Glomerular endothelial cell (primary cell): Measurements from ENCODE around the gene RAPGEF2. TPM values are rescaled to one million over a fixed set of nuclear protein-coding genes. Genes with fewer than 3 reads are reported as not detected.
"Not testable (repeated sequence)": the region's sequence is repeated elsewhere in the genome, so short reads cannot be mapped to it uniquely, and the experiment has no call there.

ENCODE experiments used
- DNase-seq: peaks from one replicate; pipeline ENCODE4 v3.0.0-alpha.2; 2011; ENCODE audit warnings: low read depth, low spot score; ENCODE audit errors: extremely low read depth
- total RNA-seq: library from RNA; depleted of rRNA; stranded (reverse); fragments of >200 nt; gene quantifications from 2 replicates; pipeline ENCODE4 v1.2.3, GENCODE V29; 2015

Gene RAPGEF2
- total RNA-seq, 1 donor from 2014 or later: 57.3 TPM

GRCh38 chr4:159298502-159298901, 195.6 kb downstream of the RAPGEF2 start:
- no peak for DNase-seq

- no peak for DNase-seq
These were observed 200.6 kb downstream of the RAPGEF2 start for GRCh38 chr4:159303435-159303834.

GRCh38 chr4:159305129-159305528, 202.2 kb downstream of the RAPGEF2 start:
- DNase-seq: no peak

GRCh38 chr4:159307929-159308328, 205.1 kb downstream of the RAPGEF2 start:
- no peak for DNase-seq

GRCh38 chr4:159308566-159309340, 205.9 kb downstream of the RAPGEF2 start:
- no peak for DNase-seq

DNA sequence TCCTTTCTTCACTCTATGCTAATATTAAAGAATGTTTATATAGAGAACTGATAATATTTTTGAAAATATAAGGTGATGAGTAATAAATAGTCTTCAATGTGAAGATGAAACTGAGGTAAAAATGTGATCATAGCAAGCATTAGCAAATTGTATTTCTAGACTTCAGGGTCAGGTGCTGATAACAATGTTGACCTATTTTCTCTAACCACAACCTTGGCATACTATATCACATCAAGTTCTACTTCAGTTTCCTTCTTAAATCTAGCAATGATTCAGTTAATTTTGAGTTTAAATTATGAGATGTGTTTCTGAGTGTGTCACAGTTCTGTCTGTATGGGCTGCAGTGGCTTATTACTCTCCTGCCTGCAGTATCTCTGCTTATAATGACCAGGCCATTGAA, 209.4 kb downstream of the RAPGEF2 start:
- DNase-seq: no peak

DNA sequence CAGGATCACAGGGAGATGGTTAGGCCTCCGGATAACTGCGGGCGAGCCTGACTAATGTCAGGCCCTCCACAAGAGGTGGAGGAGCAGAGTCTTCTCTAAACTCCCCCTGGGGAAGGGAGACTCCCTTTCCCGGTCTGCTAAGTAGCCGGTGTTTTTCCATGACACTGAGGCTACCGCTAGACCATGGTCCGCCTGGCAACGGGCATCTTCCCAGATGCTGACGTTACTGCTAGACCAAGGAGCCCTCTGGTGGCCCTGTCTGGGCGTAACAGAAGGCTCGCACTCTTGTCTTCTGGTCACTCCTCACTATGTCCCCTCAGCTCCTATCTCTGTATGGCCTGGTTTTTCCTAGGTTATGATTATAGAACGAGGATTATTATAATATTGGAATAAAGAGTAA, 213.0 kb downstream of the RAPGEF2 start:
- DNase-seq: not testable (repeated sequence)

GRCh38 chr4:159317203-159317602, 214.3 kb downstream of the RAPGEF2 start:
- DNase-seq: no peak

DNA sequence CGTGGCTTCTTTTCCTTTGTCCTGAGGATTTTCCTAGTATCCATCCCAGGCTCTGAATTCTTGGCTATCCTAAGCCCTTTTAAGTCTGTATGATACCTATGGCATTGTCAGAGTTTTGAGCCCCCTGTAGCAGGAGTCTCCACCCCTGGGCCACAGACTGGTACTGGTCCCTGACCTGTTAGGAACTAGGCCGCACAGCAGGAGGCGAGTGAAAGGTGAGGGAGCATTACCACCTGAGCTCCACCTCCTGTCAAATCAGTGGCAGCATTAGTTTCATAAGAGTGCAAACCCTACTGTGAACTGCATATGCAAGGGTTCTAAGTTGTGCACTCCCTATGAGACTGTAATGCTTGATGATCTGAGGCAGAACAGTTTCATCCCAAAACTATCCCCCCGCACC, 216.1 kb downstream of the RAPGEF2 start:
- no peak for DNase-seq

GRCh38 chr4:159326480-159326879, 223.6 kb downstream of the RAPGEF2 start:
- no peak for DNase-seq

GRCh38 chr4:159328766-159329165, 225.9 kb downstream of the RAPGEF2 start:
- no peak for DNase-seq

DNA sequence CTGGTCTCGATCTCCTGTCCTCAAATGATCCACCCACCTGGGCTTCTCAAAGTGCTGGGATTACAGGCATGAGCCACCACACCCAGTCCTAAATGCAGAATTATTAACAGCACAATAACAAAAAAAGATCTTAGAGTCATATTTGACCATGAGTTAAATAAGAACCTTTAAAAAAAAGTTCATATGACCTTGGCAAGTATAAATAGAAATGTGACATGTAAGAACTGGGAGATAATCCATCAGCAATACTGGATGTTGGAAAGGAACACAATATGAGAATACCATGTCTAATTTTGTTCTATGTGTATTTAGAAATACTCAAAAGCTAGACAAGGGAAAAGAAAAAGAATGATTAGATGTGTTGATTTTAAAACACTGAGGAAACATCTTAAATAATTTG, 231.6 kb downstream of the RAPGEF2 start:
- no peak for DNase-seq

GRCh38 chr4:159337041-159337440, 234.2 kb downstream of the RAPGEF2 start:
- no peak for DNase-seq

DNA sequence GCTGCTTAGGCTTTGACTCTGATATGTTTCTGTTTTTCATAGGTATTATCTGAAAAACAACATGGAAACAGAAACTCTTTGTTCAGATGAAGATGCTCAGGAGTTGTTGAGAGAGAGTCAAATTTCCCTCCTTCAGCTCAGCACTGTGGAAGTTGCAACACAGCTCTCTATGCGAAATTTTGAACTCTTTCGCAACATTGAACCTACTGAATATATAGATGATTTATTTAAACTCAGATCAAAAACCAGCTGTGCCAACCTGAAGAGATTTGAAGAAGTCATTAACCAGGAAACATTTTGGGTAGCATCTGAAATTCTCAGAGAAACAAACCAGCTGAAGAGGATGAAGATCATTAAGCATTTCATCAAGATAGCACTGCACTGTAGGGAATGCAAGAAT, 238.6 kb downstream of the RAPGEF2 start:
- DNase-seq: no peak

DNA sequence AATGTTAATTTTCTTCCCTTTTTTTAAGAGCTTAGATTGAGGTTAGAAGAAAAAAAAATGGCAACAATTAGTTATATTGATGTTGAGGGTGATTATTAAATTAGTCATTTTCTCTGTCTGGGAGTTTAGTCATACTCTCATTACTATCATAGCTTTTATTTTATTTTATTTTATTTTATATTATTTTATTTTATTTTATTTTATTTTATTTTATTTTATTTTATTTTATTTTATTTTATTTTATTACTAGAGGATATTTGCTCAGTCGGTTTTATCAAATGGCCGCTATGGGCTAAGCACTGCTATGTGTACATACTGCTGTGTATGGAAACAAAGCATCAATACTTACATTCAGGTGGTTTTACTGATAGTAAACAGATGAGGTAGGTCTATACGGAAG, 239.5 kb downstream of the RAPGEF2 start:
- no peak for DNase-seq

DNA sequence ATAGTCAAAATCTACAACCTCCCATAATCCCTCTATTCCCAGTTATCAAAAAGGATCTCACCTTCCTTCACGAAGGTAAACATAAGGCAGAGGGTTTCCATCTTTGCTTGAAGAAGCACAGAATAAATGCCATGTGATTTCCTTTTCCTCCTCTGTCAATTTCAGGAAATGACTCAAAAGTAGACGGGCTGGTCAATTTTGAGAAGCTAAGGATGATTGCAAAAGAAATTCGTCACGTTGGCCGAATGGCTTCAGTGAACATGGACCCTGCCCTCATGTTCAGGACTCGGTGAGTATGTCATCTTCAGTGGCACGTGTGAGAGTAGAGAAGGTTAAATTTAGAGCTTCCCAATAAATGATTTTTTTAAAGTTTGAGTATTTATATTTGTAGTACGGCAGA, 240.2 kb downstream of the RAPGEF2 start:
- no peak for DNase-seq

GRCh38 chr4:159344877-159345276, 242.0 kb downstream of the RAPGEF2 start:
- no peak for DNase-seq

DNA sequence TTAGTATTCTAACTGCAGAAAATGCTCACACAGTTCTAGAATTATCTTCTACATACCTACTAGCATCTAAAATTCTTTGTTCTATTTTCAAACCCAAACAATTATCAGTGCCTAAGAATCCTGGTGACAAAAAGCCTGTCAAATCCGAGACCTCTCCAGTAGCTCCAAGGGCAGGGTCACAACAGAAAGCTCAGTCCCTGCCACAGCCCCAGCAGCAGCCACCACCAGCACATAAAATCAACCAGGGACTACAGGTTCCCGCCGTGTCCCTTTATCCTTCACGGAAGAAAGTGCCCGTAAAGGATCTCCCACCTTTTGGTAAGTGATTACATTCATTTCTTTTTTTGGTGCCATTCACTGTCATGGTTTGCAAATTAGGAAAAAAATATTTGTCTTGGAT, 243.8 kb downstream of the RAPGEF2 start:
- DNase-seq: no peak

DNA sequence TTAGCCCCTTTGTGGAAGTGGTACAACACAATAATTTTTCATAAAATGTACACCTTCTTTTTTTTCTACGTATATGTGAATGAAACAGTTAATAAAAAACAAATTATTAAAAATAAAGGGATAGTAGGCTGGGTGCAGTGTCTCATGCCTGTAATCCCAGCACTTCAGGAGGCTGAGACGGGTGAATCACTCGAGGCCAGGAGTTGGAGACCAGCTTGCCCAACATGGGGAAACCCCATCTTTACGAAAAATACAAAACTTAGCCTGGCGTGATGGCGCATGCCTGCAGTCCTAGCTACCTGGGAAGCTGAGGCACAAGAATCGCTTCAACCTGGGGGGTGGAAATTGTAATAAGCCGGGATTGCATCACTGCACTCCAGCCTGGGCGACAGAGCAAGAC, 244.9 kb downstream of the RAPGEF2 start:
- DNase-seq: no peak

DNA sequence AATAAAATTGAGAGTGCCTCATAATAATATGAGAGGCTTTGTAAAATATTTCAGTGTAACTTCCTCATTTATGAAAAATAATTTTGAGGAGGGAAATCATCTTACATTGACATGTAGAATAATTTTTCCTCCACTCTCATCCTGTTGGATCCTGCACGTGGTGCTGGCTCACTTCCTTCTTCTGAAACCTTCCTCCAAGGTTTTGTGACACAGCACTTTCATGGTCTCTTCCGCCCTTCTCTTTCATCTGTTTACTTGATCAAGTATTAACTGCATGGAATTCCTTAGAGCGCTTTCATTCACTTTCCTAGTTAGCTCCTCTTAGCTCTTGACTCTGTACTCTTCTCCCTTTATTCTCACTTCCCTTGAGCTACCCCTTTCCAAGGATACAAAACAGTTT, 246.5 kb downstream of the RAPGEF2 start:
- DNase-seq: no peak

DNA sequence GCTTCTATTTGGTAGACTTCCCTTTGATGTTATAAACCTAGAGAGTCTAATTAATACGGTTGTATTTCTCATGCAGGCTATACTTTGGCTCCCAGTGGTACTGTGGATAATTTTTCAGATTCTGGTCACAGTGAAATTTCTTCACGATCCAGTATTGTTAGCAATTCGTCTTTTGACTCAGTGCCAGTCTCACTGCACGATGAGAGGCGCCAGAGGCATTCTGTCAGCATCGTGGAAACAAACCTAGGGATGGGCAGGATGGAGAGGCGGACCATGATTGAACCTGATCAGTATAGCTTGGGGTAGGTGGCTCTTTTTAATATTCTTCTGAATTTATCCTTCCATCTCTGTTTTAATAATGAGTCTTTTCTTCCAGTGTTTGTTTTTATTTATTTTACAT, 249.7 kb downstream of the RAPGEF2 start:
- no peak for DNase-seq

- DNase-seq: no peak
These were observed 250.7 kb downstream of the RAPGEF2 start for GRCh38 chr4:159353422-159354116.
